GM12878 (cell line): ENCODE data around the gene THY1. TPM values are rescaled to one million over a fixed set of nuclear protein-coding genes. Genes with fewer than 3 reads are reported as not detected.
"Not testable (repeated sequence)": the region's sequence is repeated elsewhere in the genome, so short reads cannot be mapped to it uniquely, and the experiment has no call there.

Experiments
- ATAC-seq: fragments of 200-7000 bp; cut with Tn5 transposase; 3 replicates; pipeline ENCODE4 v1.9.1; 2020; ENCODE audit warnings: mild to moderate bottlenecking, moderate library complexity
- BruUV-seq: library from RNA; stranded (reverse); fragments of 400-500 nt; replicated peaks from 2 replicates; lab custom pipeline; 2021; lab: Mats Ljungman, UMichigan
- CTCF ChIA-PET: fragments of 300-600 bp; sonication (Branson Sonifier 250); formaldehyde crosslinking; extraction: SDS; loops from one replicate; lab custom pipeline; 2021; ENCODE audit warnings: inconsistent platforms; lab: Yijun Ruan, JAX
- POLR2A ChIA-PET: fragments of 350-600 bp; formaldehyde crosslinking; extraction: SDS; loops from one replicate; lab custom pipeline; 2021; ENCODE audit warnings: inconsistent platforms; lab: Charles Lee
- RAD21 ChIA-PET: fragments of 300-600 bp; sonication (Branson Sonifier 250); formaldehyde crosslinking; loops from one replicate; lab custom pipeline; 2023; ENCODE audit warnings: antibody characterized with exemption; ENCODE audit not compliant: unreplicated experiment; lab: Charles Lee
- SMC1A ChIA-PET: fragments of 300-600 bp; sonication (Branson Sonifier 250); formaldehyde crosslinking; loops from one replicate; lab custom pipeline; 2023; ENCODE audit not compliant: unreplicated experiment, uncharacterized antibody; lab: Charles Lee
- DNase-seq: peaks from one replicate; pipeline ENCODE4 v3.0.0-alpha.2; 2011; ENCODE audit warnings: low read depth, low spot score
- FAIRE-seq: peaks from 3 replicates; lab custom pipeline; 2011; peaks lifted over from hg19 to GRCh38; lab: Jason Lieb, UNC
- H2AFZ ChIP-seq: 2 replicates; pipeline ENCODE4 v1.6.0; 2011; ENCODE audit warnings: low read depth, low read length, control low read depth; ENCODE audit not compliant: control insufficient read depth
- H3K27ac ChIP-seq: 2 replicates; pipeline ENCODE4 v1.5.1; 2011; ENCODE audit warnings: control low read depth; ENCODE audit not compliant: control insufficient read depth, insufficient read depth
- H3K27me3 ChIP-seq, 2 experiments: replicated peaks in 1 of 2; 2 replicates each; pipeline versions ENCODE4 v1.6.0 to v1.6.1; 2011; ENCODE audit warnings: low read length in 1 of 2; ENCODE audit not compliant: control insufficient read depth in 2 of 2, insufficient read depth in 2 of 2
- H3K36me3 ChIP-seq, 2 experiments: 2 replicates each; pipeline ENCODE4 v1.5.1; 2011; ENCODE audit warnings: low read length in 1 of 2; ENCODE audit not compliant: control insufficient read depth in 2 of 2, insufficient read depth in 2 of 2
- H3K4me1 ChIP-seq: 2 replicates; pipeline ENCODE4 v1.6.1; 2011; ENCODE audit warnings: mild to moderate bottlenecking, low read length, moderate library complexity, mixed read lengths; ENCODE audit not compliant: control insufficient read depth, insufficient read depth
- H3K4me2 ChIP-seq: 2 replicates; pipeline ENCODE4 v1.6.0; 2011; ENCODE audit warnings: control low read depth; ENCODE audit not compliant: control insufficient read depth, insufficient read depth
- H3K4me3 ChIP-seq: fragments of 200-600 bp; sonication (generic); 2 replicates; pipeline ENCODE4 v1.5.1; 2016
- H3K79me2 ChIP-seq: 2 replicates; pipeline ENCODE4 v1.6.0; 2011; ENCODE audit warnings: low read length; ENCODE audit not compliant: control insufficient read depth, insufficient read depth
- H3K9ac ChIP-seq: 2 replicates; pipeline ENCODE4 v1.8.0; 2011; ENCODE audit warnings: low read length, control low read depth, mixed read lengths; ENCODE audit not compliant: control insufficient read depth, insufficient read depth
- H3K9me3 ChIP-seq: replicated peaks from 3 replicates; pipeline ENCODE4 v1.5.1; 2011; ENCODE audit warnings: mild to moderate bottlenecking, low read length; ENCODE audit not compliant: control insufficient read depth, insufficient read depth
- H4K20me1 ChIP-seq: 2 replicates; pipeline ENCODE4 v1.6.0; 2011; ENCODE audit not compliant: control insufficient read depth, insufficient read depth
- HSF1 ChIP-seq: fragments of 150-350 bp; IDR thresholded peaks from 2 replicates; pipeline ENCODE4 v1.6.1; 2014; ENCODE audit warnings: mild to moderate bottlenecking, low read depth, low read length
- NR2C1 ChIP-seq: fragments of 450-650 bp; IDR thresholded peaks from 2 replicates; pipeline ENCODE4 v1.6.1; 2017; ENCODE audit warnings: antibody characterized with exemption, mild to moderate bottlenecking, moderate library complexity
- NR2C2 ChIP-seq: IDR thresholded peaks from 2 replicates; pipeline ENCODE4 v1.6.1; 2011; ENCODE audit warnings: borderline replicate concordance, low read depth; ENCODE audit not compliant: control insufficient read depth, insufficient read length
- RCOR1 ChIP-seq: conservative IDR thresholded peaks from 2 replicates; pipeline ENCODE4 v1.6.1; 2012; ENCODE audit warnings: low read depth, low read length, improper control_type of control experiment
- SKIL ChIP-seq: fragments of 450-650 bp; IDR thresholded peaks from 2 replicates; pipeline ENCODE4 v1.6.1; 2017; ENCODE audit warnings: mild to moderate bottlenecking, low read depth, inconsistent platforms; ENCODE audit not compliant: poor library complexity, severe bottlenecking
- SPI1 ChIP-seq: IDR thresholded peaks from 2 replicates; pipeline ENCODE4 v1.6.1; 2011; ENCODE audit warnings: low read depth, mild to moderate bottlenecking, low read length, moderate library complexity, borderline replicate concordance; ENCODE audit not compliant: insufficient read depth
- ZNF622 ChIP-seq: fragments of 450-650 bp; IDR thresholded peaks from 2 replicates; pipeline ENCODE4 v1.6.1; 2017; ENCODE audit warnings: mild to moderate bottlenecking, inconsistent platforms
- WGBS: methylation state at CpG from one replicate; pipeline ENCODE4 v1.1.6; 2016; ENCODE audit warnings: low lambda C conversion rate; ENCODE audit not compliant: insufficient replicate concordance, insufficient coverage; ENCODE audit errors: missing lambda C conversion rate; 5-methylcytosine and 5-hydroxymethylcytosine counted together
- in situ Hi-C: fragments of 300-500 bp; cut with MboI; formaldehyde crosslinking; loops from 9 replicates; pipeline ENCODE4 v1.14.3; 2018; ENCODE audit warnings: mixed read lengths
- intact Hi-C: fragments of 100-400 bp; cut with micrococcal nuclease; formaldehyde crosslinking; loops from one replicate; pipeline ENCODE4 v1.14.2; 2022; ENCODE audit not compliant: unreplicated experiment
- polyA plus RNA-seq, 11 experiments: library from polyadenylated mRNA; depleted of rRNA in 4 of 11; unstranded in 6 of 11; stranded (reverse) in 5 of 11; fragments of >200 nt; fragmentation: Nextera tagmentation in 4 of 11; fragmentation: Illumina TruSeq in 1 of 11; extraction: Ambion mirVana in 4 of 11; extraction: Trizol in 1 of 11; gene quantifications; 1 replicate in 1 of 11; 2 replicates in 10 of 11; pipeline versions ENCODE4 v1.2.1 to v1.2.3, GENCODE V29; 2011 to 2016; ENCODE audit warnings: inconsistent platforms in 2 of 11, missing spikeins in 2 of 11, low read depth in 1 of 11
- total RNA-seq, 4 experiments: library from RNA; depleted of rRNA in 3 of 4; stranded (reverse); fragments of >200 nt in 3 of 4; fragmentation: Illumina TruSeq in 1 of 4; extraction: Trizol in 1 of 4; gene quantifications; 2 replicates each; pipeline versions ENCODE4 v1.2.1 to v1.2.3, GENCODE V29; 2013 to 2021

Gene THY1
- total and polyA plus RNA-seq, 10 of the 15 experiments (the other 5 are each of a cell fraction or from before 2014, with no cell fraction given), result 0.86 to 20.1 (median 3.2) TPM

DNA sequence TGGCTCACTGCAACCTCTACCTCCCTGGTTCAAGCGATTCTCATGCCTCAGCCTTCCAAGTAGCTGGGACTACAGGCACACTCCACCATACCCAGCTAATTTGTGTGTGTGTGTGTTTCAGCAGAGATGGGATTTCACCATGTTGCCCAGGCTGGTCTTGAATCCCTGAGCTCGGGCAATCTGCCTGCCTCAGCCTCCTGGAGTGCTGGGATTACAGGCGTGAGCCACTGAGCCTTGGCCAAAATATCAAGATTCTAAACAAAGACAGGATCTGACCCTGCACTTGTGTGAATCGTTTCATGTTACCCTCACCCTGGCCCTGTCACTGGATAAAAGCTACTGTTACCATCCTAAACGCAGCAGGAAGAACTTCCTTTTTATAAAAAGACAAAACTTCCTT is 15.6 kb upstream of the THY1 start (continued):
- TF ChIP-seq SKIL (no peak), NR2C2 (no peak), ZNF622 (no peak), SPI1 (no peak), RCOR1 (no peak), NR2C1 (no peak), HSF1 (no peak)

GRCh38 chr11:119437521-119437920 is 14.5 kb upstream of the THY1 start:
- H3K27ac ChIP-seq, CTCF ChIA-PET, in situ Hi-C loops, intact Hi-C loops, H3K4me1 ChIP-seq, ATAC-seq, RAD21 ChIA-PET, H3K79me2 ChIP-seq, H3K4me3 ChIP-seq, H2AFZ ChIP-seq, DNase-seq, H3K27me3 ChIP-seq, H4K20me1 ChIP-seq, SMC1A ChIA-PET, FAIRE-seq, BruUV-seq, H3K9me3 ChIP-seq, H3K36me3 ChIP-seq, POLR2A ChIA-PET, H3K9ac ChIP-seq, H3K4me2 ChIP-seq: not testable (repeated sequence)
- 44% methylated on average over 4 of the region's 5 CpGs for WGBS
